Measurements from ENCODE around the gene CAPN10. TPM values are rescaled to one million over a fixed set of nuclear protein-coding genes. Genes with fewer than 3 reads are reported as not detected.
A peak's percentile ranks its signal among the peaks of the same experiment; 100 is the strongest.

CAPN10 gene
- polyA plus RNA-seq, 1 experiment: 5.6 TPM

GRCh38 chr2:240588006-240588655 is 1.6 kb downstream of the CAPN10 start:
- Histone ChIP-seq H3K9me3 (ENCODE audit: control insufficient read depth, insufficient read depth, low read length) (no peaks in the 10 kb centered on the region; the same call in 1 of the 2 replicates), H3K27me3 (ENCODE audit: control insufficient read depth, insufficient read depth, low read length) (no peaks in the 10 kb centered on the region), H3K27ac (ENCODE audit: low read depth, low read length) (no peak overlapping the region), H3K4me3 (ENCODE audit: low read depth, low read length) (peak overlapping the region; percentile 99)
- no peak for TF ChIP-seq CTCF (IDR thresholded peaks at IDR 0.05; ENCODE audit: low read depth, low read length)
- ChIA-PET POLR2A (interaction anchor here (0.5 kb wide), 1 partner anchor 368 kb away, joined by 3 read pairs; no protein-coding TSS in a partner anchor), CTCF (interaction anchor here (1.4 to 4.0 kb wide), 3 partner anchors 22 to 74 kb away, joined by 5 to 31 read pairs (median 22); no protein-coding TSS in a partner anchor)
- no peak for DNase-seq (ENCODE audit: low read depth, low spot score)

- DNase-seq (ENCODE audit: low read depth, low spot score): no peak
- ChIA-PET CTCF (interaction anchor here (1.4 kb wide), 1 partner anchor 23 kb away, joined by 5 read pairs; no protein-coding TSS in a partner anchor), POLR2A (interaction anchor here (0.5 kb wide), 1 partner anchor 369 kb away, joined by 3 read pairs; no protein-coding TSS in a partner anchor)
- Histone ChIP-seq H3K27ac (ENCODE audit: low read depth, low read length) (no peak overlapping the region), H3K27me3 (ENCODE audit: control insufficient read depth, insufficient read depth, low read length) (no peaks in the 10 kb centered on the region), H3K9me3 (ENCODE audit: control insufficient read depth, insufficient read depth, low read length) (no peaks in the 10 kb centered on the region; the same call in 1 of the 2 replicates), H3K4me3 (ENCODE audit: low read depth, low read length) (no peak overlapping the region)
- no peak for TF ChIP-seq CTCF (IDR thresholded peaks at IDR 0.05; ENCODE audit: low read depth, low read length)
Observed at GRCh38 chr2:240588669-240589068, 2.1 kb downstream of the CAPN10 start.

DNA sequence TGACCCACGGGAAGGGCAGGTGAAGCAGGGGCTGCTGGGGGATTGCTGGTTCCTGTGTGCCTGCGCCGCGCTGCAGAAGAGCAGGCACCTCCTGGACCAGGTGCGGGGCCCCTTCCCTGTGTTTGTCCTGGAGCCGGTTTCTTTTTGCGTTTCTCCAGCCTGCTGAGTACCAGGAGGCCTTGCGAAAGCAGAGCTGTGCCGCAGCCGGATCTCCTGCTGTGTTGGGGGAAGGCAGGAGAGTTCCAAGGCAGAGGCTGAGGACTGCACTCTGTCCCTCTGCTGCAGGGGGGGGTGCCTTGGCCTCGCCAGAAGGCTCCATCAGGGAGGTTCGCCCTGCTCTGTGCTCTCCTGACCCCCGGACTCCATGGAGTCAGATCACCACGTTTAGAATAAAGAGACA is 2.8 kb downstream of the CAPN10 start:
- no peak for DNase-seq (ENCODE audit: low read depth, low spot score)
- Histone ChIP-seq H3K9me3 (ENCODE audit: control insufficient read depth, insufficient read depth, low read length) (no peaks in the 10 kb centered on the region; the same call in 1 of the 2 replicates), H3K4me3 (ENCODE audit: low read depth, low read length) (no peak overlapping the region), H3K27ac (ENCODE audit: low read depth, low read length) (no peak overlapping the region), H3K27me3 (ENCODE audit: control insufficient read depth, insufficient read depth, low read length) (no peaks in the 10 kb centered on the region)
- ChIA-PET POLR2A (no interaction called here), CTCF (interaction anchor here (1.4 kb wide), 1 partner anchor 23 kb away, joined by 5 read pairs; no protein-coding TSS in a partner anchor)
- TF ChIP-seq CTCF (IDR thresholded peaks at IDR 0.05; ENCODE audit: low read depth, low read length): no peak

GRCh38 chr2:240589850-240590525 is 3.5 kb downstream of the CAPN10 start:
- POLR2A ChIA-PET: no interaction called here
- CTCF ChIA-PET: no interaction called here
- no peak overlapping the region for H3K27ac ChIP-seq (ENCODE audit: low read depth, low read length)
- no peak for DNase-seq (ENCODE audit: low read depth, low spot score)
- no peaks in the 10 kb centered on the region; the same call in 1 of the 2 replicates for H3K9me3 ChIP-seq (ENCODE audit: control insufficient read depth, insufficient read depth, low read length)
- no peak for TF ChIP-seq CTCF (IDR thresholded peaks at IDR 0.05; ENCODE audit: low read depth, low read length)
- no peak overlapping the region for H3K4me3 ChIP-seq (ENCODE audit: low read depth, low read length)
- no peaks in the 10 kb centered on the region for H3K27me3 ChIP-seq (ENCODE audit: control insufficient read depth, insufficient read depth, low read length)

- H3K9me3 ChIP-seq (ENCODE audit: control insufficient read depth, insufficient read depth, low read length): no peaks in the 10 kb centered on the region; the same call in 1 of the 2 replicates
- POLR2A ChIA-PET: no interaction called here
Observed at GRCh38 chr2:240590681-240591111, 4.2 kb downstream of the CAPN10 start.

More at GRCh38 chr2:240590681-240591111, 4.2 kb downstream of the CAPN10 start:
- DNase-seq (ENCODE audit: low read depth, low spot score): no peak
- CTCF ChIA-PET: no interaction called here
- no peak for TF ChIP-seq CTCF (IDR thresholded peaks at IDR 0.05; ENCODE audit: low read depth, low read length)
- no peaks in the 10 kb centered on the region for H3K27me3 ChIP-seq (ENCODE audit: control insufficient read depth, insufficient read depth, low read length)
- H3K27ac ChIP-seq (ENCODE audit: low read depth, low read length): no peak overlapping the region
- no peak overlapping the region for H3K4me3 ChIP-seq (ENCODE audit: low read depth, low read length)

All from AG04450 (cell line).